Activated CD8-positive, alpha-beta memory T cell treated with anti-CD3 and anti-CD28 coated beads, Interleukin-2, amount 50 U/mL, for 48 hours (primary cell): ENCODE results near the gene HSPB7.
"Not testable (repeated sequence)": the region's sequence is repeated elsewhere in the genome, so short reads cannot be mapped to it uniquely, and the experiment has no call there.

ENCODE experiments used
- DNase-seq: peaks from one replicate; pipeline ENCODE4 v3.0.0-alpha.2; 2020

HSPB7 gene

GRCh38 chr1:16005597-16005996 lies 12.2 kb downstream of the HSPB7 start:
- DNase-seq, result no peak

GRCh38 chr1:16001274-16001673 lies 16.6 kb downstream of the HSPB7 start:
- not testable (repeated sequence) for DNase-seq

DNA sequence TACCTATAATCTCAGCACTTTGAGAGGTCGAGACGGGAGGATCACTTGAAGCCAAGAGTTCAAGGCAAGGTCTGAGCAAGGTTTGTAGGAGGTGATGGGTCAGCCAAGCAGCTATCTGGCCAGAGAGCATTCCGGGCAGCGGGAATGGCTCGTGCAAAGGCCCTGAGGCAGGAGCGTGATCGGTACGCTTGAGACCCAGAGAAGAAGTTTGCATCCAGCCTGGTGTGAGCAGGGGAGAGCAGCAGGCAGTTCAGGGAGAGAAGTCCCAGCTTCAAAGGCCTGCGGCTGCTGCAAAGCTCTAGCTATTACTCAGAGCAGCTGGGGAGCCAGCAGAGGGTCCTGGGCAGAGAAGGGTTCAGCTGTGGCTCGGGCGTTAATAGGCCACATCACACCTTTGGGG lies 18.9 kb downstream of the HSPB7 start:
- DNase-seq, result no peak

DNA sequence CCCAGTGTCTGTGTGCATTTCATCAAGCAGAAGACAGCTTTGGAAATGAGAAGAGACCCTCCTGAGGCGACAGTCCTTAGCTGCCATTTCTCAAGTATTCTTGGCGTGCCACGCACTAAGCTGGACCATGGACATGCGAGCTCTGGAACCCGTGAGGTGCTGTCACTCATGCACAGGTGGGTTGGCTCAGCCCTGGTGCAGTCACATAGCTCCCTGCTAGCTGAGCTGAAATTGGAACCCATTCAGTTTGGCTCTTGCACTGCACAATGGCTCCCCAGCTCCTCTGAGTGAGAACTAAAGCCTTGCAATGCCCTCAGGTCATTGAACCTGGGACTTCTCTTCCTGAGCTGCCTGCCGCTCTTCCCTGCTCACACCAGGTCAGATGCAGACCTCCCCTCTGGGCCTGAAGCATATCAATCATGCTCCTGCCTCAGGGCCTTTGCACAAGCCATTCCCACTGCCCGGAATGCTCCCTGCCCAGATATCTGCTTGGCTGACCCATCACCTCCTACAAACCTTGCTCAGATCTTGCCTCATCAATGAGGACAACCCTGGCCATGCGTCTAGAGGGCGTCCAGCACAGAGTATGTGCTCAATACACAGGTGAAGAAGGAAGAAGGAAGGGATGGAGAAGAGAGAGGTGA lies 20.1 kb downstream of the HSPB7 start:
- no peak for DNase-seq

GRCh38 chr1:15997076-15997585 lies 20.7 kb downstream of the HSPB7 start:
- no peak for DNase-seq

DNA sequence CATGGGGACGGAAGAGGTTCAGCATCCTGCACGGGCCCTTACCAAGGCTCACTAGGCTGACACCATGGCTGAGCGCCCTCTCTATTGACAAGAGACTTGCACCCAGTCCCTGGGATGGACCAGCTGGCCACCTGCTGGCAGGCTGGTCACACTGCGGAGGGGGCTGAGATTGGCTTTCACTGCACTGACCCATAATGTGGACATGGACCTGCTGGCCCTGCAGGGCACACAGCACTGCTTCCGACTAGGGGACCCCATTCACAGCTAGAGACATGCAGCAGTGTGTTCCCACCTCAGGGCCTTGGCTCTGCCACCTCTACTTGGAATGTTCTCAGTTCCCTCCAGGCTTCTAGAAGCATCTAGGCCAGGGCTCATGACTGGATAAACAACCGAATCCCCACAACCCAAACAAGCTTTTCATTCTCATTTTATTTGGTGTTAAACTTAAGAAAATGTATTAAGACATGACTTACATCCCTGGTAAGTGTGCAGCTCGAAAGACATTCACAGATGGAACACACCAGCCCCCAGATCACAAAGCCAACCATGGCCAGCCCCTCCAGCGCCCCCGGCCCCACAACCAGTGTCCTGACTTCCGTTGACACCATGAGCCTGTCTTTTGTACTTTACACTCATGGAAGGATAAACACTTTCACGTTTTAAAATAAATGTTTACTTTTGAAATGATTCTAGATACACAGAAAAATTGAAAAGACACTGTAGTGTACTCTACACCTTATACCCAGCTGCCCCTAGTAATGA lies 23.1 kb downstream of the HSPB7 start:
- peak; percentile 73 for DNase-seq

GRCh38 chr1:15994081-15994480 lies 23.8 kb downstream of the HSPB7 start:
- DNase-seq, result no peak

- DNase-seq, result no peak
These were observed 24.2 kb downstream of the HSPB7 start for GRCh38 chr1:15993666-15994065.

- DNase-seq, result no peak
These were observed 25.0 kb downstream of the HSPB7 start for GRCh38 chr1:15992582-15993500.

DNA sequence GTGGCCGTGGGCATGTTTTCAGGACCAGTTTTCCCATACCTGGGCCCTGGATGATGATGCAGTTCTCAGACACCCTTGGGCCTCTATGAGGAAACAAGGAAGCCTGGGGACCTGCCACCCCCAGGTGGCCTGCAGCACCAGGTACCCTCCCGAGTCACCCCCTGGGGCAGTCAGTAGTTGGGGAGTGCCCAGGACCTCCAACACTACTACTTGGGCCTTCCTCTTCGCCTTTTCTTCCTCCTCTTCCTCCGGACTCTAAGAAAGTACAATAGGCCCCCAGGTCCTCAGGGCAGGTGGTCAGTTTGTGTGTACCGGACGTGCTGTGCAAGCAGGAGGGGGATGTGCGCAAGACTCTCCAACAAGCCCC lies 25.7 kb downstream of the HSPB7 start:
- DNase-seq, result no peak

GRCh38 chr1:15991427-15992186 lies 26.2 kb downstream of the HSPB7 start:
- DNase-seq, result no peak

DNA sequence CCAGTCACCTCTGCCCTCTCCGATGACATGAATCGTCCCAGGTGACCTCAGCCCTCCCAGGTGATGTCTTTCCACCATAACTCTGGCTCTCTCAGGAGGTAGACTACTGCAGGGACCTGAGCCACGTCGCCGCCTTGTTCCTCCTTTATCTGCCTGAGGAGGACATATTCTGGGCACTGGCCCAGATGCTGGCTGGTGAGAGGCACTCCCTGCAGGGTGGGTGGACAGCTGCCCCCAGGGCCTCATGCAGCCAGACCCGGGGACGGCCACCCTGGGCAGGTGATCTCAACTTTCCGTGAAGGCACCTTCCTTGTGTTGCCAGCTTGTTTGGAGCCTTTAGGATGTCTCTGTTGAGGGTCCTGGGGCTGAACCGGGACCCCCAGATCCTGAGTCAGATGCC lies 28.1 kb downstream of the HSPB7 start:
- DNase-seq, result no peak

DNA sequence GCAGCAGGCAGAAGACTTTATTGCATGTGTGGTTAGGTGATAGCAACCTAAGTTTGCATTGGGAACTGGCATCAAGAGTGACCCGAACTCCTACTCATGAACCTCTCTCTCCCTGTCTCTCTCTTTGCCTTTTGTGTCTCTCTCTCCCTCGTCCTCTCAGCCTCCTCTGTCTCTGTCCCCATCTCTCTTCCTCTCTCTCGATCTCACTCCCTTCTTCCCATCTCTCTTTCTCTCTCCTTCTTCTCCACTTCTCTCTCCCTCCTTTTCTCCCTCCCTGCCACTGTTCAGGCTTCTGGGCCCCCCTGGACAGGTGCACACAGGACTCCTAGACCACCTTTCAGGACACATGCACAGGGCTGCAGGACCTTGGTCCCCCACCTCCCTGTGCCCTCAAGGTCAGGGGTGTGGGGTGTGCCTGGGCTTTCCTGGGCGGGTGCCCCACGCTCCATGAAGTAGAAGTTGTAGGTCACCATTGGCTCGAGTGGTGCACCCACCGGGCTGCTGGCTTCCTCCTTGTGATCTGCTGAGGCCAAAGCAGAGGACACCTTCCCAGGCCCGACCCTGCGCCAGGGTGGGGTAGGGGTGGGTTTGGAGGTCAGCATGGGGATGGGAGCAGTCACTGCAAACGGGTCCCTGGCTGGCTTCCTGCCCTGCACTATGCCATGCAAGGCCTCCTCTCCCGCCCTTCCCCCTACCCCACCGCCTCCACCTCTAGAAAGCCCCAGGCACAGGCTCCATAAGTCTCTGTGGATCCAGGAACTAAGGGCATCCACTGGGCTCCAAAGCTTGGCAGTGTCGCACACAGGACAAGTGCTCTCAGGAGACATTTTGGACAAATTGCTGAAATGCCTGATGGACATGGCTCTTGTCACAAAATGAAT lies 28.7 kb downstream of the HSPB7 start:
- DNase-seq, result no peak

- DNase-seq, result no peak
These were observed 32.1 kb downstream of the HSPB7 start for GRCh38 chr1:15985611-15986297.

DNA sequence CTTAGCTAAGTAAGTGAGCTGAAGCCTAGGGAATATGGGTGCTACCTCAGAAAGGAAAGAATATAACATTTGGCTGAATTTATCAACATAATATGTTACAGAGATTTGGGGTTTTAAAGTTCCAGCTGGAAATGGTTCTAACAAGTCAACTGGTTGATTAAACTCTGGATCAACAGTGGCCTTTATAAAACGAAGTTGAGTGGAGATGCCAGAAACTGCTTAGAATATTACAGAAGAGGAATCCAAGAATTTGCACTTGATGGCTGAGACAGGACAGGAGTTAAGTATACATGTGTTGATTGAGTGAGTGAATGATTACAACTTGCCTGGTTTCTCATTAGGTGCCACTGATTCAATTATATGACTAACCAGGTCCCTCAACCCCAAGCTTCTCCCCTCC lies 34.6 kb downstream of the HSPB7 start:
- DNase-seq, result no peak

- DNase-seq, result no peak
These were observed 36.2 kb downstream of the HSPB7 start for GRCh38 chr1:15981679-15982078.

GRCh38 chr1:15977947-15978346 lies 39.9 kb downstream of the HSPB7 start:
- DNase-seq, result not testable (repeated sequence)

- DNase-seq, result peak; percentile 99
These were observed 41.8 kb downstream of the HSPB7 start, which contains the start of gene ZBTB17 for GRCh38 chr1:15975805-15976680. TSS of gene ZBTB17 (minus strand) at chr1:15976101. CDS start at chr1:15948495, 27,606 bp downstream.

- DNase-seq, result peak; percentile 90
These were observed 42.5 kb downstream of the HSPB7 start for GRCh38 chr1:15975358-15975804.

- DNase-seq, result no peak
These were observed 43.0 kb downstream of the HSPB7 start for GRCh38 chr1:15974855-15975254.
